Fibroblast of upper back skin (primary cell): ENCODE measurements around the gene ZFYVE9.
"Not testable (repeated sequence)": the region's sequence is repeated elsewhere in the genome, so short reads cannot be mapped to it uniquely, and the experiment has no call there.

Experiments
- DNase-seq: peaks from one replicate; pipeline ENCODE4 v3.0.0-alpha.2; 2013

The ZFYVE9 gene, protein sequence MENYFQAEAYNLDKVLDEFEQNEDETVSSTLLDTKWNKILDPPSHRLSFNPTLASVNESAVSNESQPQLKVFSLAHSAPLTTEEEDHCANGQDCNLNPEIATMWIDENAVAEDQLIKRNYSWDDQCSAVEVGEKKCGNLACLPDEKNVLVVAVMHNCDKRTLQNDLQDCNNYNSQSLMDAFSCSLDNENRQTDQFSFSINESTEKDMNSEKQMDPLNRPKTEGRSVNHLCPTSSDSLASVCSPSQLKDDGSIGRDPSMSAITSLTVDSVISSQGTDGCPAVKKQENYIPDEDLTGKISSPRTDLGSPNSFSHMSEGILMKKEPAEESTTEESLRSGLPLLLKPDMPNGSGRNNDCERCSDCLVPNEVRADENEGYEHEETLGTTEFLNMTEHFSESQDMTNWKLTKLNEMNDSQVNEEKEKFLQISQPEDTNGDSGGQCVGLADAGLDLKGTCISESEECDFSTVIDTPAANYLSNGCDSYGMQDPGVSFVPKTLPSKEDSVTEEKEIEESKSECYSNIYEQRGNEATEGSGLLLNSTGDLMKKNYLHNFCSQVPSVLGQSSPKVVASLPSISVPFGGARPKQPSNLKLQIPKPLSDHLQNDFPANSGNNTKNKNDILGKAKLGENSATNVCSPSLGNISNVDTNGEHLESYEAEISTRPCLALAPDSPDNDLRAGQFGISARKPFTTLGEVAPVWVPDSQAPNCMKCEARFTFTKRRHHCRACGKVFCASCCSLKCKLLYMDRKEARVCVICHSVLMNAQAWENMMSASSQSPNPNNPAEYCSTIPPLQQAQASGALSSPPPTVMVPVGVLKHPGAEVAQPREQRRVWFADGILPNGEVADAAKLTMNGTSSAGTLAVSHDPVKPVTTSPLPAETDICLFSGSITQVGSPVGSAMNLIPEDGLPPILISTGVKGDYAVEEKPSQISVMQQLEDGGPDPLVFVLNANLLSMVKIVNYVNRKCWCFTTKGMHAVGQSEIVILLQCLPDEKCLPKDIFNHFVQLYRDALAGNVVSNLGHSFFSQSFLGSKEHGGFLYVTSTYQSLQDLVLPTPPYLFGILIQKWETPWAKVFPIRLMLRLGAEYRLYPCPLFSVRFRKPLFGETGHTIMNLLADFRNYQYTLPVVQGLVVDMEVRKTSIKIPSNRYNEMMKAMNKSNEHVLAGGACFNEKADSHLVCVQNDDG (N-terminal part only)

DNA sequence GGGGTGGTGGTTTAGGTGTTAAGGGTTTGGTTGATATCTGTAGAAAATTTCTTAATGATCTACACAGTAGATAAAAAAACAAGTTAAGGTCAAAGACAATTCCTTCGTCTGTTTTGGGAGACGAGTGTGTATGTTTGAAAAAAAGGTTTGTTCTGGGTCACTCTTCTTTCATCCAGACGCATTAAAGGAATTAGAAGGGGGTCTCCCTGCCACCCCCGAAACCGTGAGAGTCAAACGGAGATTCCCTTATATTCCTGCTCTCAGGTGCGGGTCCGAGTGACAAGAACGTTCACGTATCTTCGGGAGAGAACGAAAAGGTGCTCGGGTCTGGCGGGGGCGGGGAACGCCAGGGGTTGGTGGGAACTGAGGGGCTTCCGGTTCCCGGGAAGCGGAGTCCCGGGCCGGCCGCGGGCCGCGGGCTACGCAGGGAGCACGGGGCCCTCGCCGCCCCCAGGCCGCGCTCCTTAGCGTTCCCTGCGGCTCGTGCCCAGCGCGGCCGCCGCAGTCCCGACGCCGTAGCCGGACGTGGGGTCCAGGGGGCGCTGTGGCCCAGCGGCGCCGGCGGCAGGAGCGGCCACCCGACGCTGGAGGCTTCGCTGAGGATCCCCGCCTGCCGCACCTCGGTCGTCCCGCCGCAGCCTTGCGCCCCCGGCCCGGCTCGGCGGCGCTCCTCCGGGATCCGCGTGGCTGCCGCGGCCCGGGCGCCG lies at the start of gene ZFYVE9:
Gene ZFYVE9, plus strand, starts transcription at position 577 of the 707 bp plus-strand sequence. CDS start 91,118 bp downstream, outside the sequence.
- peak; percentile 78 for DNase-seq

- DNase-seq, result not testable (repeated sequence)
Observed at GRCh38 chr1:52094300-52094699, 47.6 kb upstream of the ZFYVE9 start.

DNA sequence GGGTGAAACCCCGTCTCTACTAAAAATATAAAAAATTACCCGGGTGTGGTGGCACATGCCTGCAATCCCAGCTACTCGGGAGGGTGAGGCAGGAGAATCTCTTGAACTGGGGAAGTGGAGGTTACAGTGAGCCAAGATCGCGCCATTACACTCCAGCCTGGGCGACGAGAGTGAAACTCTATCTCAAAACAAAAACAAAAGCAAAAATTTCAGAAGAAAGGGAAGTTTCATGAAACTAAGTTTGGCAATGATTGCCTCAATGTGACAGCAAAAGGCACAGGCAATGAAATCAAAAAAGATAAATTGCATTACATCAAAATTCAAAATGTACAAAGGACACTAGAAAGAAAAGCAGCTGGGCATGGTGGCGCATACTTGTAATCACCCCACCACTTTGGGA lies 45.7 kb upstream of the ZFYVE9 start:
- DNase-seq, result no peak

DNA sequence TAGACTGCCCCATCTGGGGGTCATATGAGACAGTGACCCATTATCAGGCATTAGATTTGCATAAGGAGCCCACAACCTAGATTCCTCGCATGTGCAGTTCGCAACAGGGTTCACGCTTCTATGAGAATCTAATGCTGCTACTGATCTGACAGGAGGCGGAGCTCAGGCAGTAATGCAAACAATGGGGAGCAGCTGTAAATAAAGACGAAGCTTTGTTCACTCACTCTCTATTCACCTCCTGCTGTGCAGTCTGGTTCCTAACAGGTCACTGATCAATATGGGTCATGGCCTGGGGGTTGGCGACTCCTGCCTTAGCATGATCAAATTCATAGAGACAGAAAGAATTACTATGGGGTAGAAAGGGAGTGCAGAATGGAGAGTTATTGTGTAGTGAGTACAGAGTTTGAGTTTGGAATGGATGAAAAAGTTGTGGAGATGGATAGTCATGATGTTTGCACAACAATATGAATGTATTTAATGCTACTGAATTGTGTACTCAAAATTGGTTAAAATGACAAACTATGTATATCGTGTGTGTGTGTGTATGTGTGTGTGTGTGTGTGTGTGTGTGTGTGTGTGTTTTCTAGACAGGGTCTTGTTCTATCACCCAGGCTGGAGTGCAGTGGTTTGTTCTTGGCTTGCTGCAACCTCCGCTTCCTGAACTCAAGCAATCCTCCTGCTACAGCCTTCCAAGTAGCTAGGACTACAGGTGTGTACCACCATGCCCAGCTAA lies 43.6 kb upstream of the ZFYVE9 start:
- DNase-seq, result no peak

DNA sequence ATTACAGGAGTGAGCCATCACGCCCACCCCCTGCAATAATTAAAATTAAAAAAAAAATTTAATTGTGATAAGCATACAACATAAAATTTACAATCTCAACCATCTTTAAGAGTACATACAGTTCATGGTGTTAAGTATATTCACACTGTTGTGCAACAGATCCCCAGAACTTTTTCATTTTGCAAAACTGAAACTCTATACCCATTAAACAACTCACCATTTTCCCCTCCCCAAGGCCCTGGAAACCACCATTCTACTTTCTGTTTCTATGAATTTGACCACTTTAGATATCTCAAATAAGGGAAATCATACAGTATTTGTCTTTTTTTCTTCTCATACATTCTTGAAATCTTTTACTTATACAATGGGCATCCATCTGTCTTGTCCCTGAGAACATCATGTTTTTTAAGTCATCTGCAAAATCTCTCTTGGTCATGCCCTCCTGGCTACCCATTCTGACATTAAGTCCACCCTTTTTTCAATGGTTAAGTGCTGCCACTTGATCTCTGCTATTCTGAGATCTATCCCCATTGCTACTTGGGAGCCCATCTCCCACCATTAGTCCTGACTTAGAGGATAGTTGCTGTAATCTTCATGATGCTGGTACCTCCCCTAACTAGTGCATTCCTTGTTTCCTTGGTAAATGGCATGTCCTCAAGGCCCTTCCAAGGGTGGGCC lies 39.4 kb upstream of the ZFYVE9 start:
- DNase-seq, result no peak

DNA sequence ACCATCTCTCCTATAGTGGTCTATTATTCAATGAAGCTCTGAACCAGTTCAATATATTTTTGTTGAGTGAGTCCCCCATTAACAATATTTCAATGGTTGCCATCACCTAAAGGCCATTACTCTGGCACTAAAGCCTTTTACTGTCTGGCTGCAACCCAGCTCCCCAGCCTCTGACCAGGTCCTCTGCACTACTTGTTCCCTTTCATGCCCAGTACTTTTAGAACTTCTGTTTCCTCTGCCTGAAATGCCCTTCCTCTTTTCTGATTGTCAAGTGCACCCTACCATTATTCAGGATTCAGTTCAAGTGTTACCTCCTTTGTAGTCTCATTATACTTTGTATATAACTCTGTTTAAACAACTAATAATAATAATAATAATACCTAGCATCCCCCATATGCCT lies 30.4 kb upstream of the ZFYVE9 start:
- DNase-seq, result no peak

DNA sequence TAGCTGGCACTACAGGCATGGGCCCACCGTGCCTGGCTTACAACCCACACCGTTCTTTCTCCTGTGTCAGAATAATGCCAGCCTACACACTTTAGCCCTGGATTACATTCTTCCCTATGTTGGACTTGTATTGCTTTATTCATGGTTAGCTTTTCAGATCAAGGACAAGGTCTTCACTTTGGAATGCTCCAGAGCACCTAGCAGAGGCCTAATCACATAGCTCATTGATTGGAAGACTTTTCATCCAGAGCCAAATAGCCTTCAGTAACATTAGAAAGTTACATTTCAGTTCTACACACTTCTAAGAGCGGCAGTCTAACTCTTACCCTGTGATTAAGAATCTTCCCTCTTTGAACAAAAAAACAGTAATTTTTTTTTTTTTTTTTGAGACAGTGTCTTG lies 29.4 kb upstream of the ZFYVE9 start:
- DNase-seq, result no peak

GRCh38 chr1:52119301-52120079 lies 22.4 kb upstream of the ZFYVE9 start:
- DNase-seq, result no peak

GRCh38 chr1:52122384-52122783 lies 19.5 kb upstream of the ZFYVE9 start:
- DNase-seq, result no peak

GRCh38 chr1:52123622-52124021 lies 18.3 kb upstream of the ZFYVE9 start:
- no peak for DNase-seq

DNA sequence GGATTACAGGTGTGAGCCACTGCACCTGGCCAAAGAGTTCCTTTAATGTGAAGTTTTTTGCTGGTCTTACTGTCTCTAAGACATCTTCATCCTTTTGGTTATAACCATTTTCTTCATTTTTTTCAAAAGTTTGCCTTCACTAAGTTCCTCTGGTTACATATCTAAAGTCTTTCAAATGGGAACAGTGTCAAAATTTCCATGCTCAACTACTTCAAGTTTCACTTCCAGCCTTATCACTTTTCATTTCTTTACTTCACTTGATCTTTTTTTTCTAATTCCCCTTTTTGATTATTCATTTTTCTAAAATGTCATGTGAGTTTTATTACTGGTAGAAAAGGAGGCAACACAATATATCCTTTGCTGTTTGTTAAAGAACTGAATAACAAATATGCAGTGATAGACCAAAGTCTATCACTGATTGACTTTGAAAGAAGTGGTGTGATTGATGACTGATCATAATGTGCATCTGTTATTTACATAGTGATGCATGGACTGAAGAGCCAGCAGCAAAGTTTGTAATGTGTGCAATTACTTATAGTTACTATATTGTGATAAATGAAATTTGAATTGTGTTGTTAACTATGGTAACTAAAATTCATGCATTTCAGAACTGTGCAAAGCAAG lies 16.0 kb upstream of the ZFYVE9 start:
- no peak for DNase-seq

- peak; percentile 69 for DNase-seq
Observed at GRCh38 chr1:52127181-52128180, 14.4 kb upstream of the ZFYVE9 start.

- peak; percentile 68 for DNase-seq
Observed at GRCh38 chr1:52139817-52140540, 1.9 kb upstream of the ZFYVE9 start.

DNA sequence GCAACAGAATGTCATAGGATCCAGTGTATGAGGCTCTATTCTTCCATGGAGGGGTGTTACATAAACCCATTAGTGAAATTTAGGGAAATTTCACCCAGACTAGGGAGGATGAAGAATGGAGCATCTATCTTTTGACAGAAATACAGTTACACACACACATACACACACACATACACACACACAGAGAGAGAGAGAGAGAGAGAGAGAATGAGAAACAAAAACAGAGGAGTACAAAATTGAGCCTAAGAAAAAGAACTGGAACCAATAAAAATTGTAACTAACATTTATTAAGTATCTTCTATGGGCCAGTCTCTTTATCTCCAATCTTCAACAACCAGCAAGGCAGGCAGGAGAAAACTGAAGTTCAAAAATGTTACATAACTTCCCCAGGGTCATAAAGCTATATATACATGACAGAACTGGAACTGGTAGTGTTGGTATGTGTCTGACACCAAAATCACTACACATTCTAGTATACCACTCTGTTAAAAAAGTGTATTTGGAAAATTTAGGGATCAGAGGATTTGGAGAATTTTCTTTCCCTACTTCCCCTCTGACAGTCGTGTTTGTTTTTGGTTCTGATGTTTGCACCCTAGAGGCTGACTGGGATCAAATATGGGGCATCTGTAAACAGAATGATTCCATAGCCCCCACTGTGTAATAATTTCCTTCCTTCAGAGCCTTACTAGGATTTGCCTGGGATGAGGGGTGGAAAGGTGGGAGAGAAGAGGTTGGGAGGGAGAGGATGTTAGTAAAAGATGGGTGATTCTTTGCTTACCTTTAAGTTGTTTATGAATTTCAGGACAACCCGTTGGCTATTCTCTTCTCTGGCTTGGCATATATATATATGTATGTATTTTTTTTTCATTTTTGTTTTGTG lies 1.0 kb upstream of the ZFYVE9 start:
- no peak for DNase-seq

- peak; percentile 50 for DNase-seq
Observed at GRCh38 chr1:52142220-52143183, 613 bp downstream of the ZFYVE9 start.

DNA sequence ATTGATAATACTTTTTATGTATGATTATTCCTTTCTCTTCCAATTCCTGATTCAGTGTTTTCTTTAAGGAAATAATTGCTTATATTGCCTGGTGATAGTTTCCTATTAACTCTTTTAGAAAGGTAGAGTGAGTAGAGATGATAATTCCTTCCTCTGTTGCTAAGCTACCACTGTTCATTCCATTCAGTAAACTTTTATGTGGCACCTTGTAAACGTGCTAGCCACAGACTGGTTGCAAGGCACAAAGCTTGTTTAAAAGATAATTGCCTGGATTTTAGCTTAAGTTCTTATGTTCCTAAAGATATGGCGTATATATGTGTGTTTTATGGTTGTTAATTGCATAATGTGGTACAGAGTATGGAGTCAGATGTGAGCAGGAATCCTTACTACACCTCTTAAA lies 3.2 kb downstream of the ZFYVE9 start:
- no peak for DNase-seq
